Neural progenitor cell (in vitro differentiated cells): ENCODE measurements around the gene CES2. TPM values are rescaled to one million over a fixed set of nuclear protein-coding genes. Genes with fewer than 3 reads are reported as not detected.

Experiments
- DNase-seq: peaks from one replicate; pipeline ENCODE4 v3.0.0-alpha.2; 2016; ENCODE audit warnings: low spot score
- H2AFZ ChIP-seq: fragments of 200-600 bp; sonication (generic); replicated peaks from 2 replicates; pipeline ENCODE4 v1.6.1; 2016; ENCODE audit warnings: antibody characterized with exemption
- H3F3A ChIP-seq: fragments of 200-600 bp; sonication (generic); 2 replicates; pipeline ENCODE4 v1.6.1; 2016; ENCODE audit warnings: antibody characterized with exemption, low read depth
- H3K27ac ChIP-seq: fragments of 200-600 bp; sonication (generic); 2 replicates; pipeline ENCODE4 v1.5.1; 2016; ENCODE audit warnings: mild to moderate bottlenecking
- H3K27me3 ChIP-seq: fragments of 200-600 bp; sonication (generic); 2 replicates; pipeline ENCODE4 v1.6.1; 2016; ENCODE audit warnings: mild to moderate bottlenecking, moderate library complexity
- H3K36me3 ChIP-seq: fragments of 200-600 bp; sonication (generic); 2 replicates; pipeline ENCODE4 v1.5.1; 2016
- H3K4me1 ChIP-seq: fragments of 200-600 bp; sonication (generic); 2 replicates; pipeline ENCODE4 v1.6.1; 2016; ENCODE audit warnings: mixed run types
- H3K4me2 ChIP-seq: fragments of 200-600 bp; sonication (generic); 2 replicates; pipeline ENCODE4 v1.6.1; 2016
- H3K4me3 ChIP-seq: fragments of 200-600 bp; sonication (generic); 2 replicates; pipeline ENCODE4 v1.5.1; 2016
- H3K79me2 ChIP-seq: fragments of 200-600 bp; sonication (generic); 2 replicates; pipeline ENCODE4 v1.6.1; 2016; ENCODE audit warnings: low read depth
- H3K9ac ChIP-seq: fragments of 200-600 bp; sonication (generic); 2 replicates; pipeline ENCODE4 v1.6.1; 2016
- H3K9me3 ChIP-seq: fragments of 200-600 bp; sonication (generic); 2 replicates; pipeline ENCODE4 v1.5.1; 2016; ENCODE audit warnings: low read depth
- H4K20me1 ChIP-seq: fragments of 200-600 bp; sonication (generic); 2 replicates; pipeline ENCODE4 v1.6.1; 2016; ENCODE audit warnings: low read depth
- H3K27ac Mint-ChIP-seq: 3 replicates; pipeline ENCODE4 v1.8.0; 2021; ENCODE audit warnings: mixed read lengths
- H3K27me3 Mint-ChIP-seq: 2 replicates; pipeline ENCODE4 v1.8.0; 2022; ENCODE audit warnings: low read depth, mild to moderate bottlenecking, inconsistent platforms, moderate library complexity, mixed read lengths; ENCODE audit not compliant: insufficient read depth
- H3K36me3 Mint-ChIP-seq: 3 replicates; pipeline ENCODE4 v1.8.0; 2021; ENCODE audit warnings: mixed read lengths
- H3K4me1 Mint-ChIP-seq: 3 replicates; pipeline ENCODE4 v1.8.0; 2021; ENCODE audit warnings: mixed read lengths
- H3K4me3 Mint-ChIP-seq: 3 replicates; pipeline ENCODE4 v1.8.0; 2021; ENCODE audit warnings: mild to moderate bottlenecking, moderate library complexity, mixed read lengths
- H3K9me3 Mint-ChIP-seq: 3 replicates; pipeline ENCODE4 v1.8.0; 2020; ENCODE audit warnings: mixed read lengths
- CTCF ChIP-seq: fragments of 200-600 bp; sonication (generic); IDR thresholded peaks from 2 replicates; pipeline ENCODE4 v1.5.1; 2017; ENCODE audit warnings: antibody characterized with exemption, mild to moderate bottlenecking
- EZH2 ChIP-seq: fragments of 200-600 bp; sonication (generic); IDR thresholded peaks from 2 replicates; pipeline ENCODE4 v1.6.1; 2017; ENCODE audit warnings: antibody characterized with exemption, mild to moderate bottlenecking, moderate library complexity
- EZH2phosphoT487 ChIP-seq: fragments of 200-600 bp; sonication (generic); IDR thresholded peaks from 2 replicates; pipeline ENCODE4 v1.6.1; 2017; ENCODE audit warnings: antibody characterized with exemption
- total RNA-seq: library from RNA; depleted of rRNA; stranded (reverse); fragments of >200 nt; gene quantifications from 2 replicates; pipeline ENCODE4 v1.2.3, GENCODE V29; 2015; ENCODE audit warnings: low replicate concordance

CES2 gene
- total RNA-seq, 1 donor from 2014 or later, result 11.1 TPM

- no peak overlapping the region for H3K27ac ChIP-seq
- Mint-ChIP-seq H3K4me3 (no peak overlapping the region), H3K27ac (no peak overlapping the region), H3K27me3 (peaks cover 18% of the 10 kb centered on the region), H3K9me3 (no peaks in the 10 kb centered on the region), H3K36me3 (no peaks in the 10 kb centered on the region), H3K4me1 (peaks cover 26% of the 10 kb centered on the region)
- no peak for DNase-seq
- no peak overlapping the region for H3K4me3 ChIP-seq
- H3K36me3 ChIP-seq, result no peaks in the 10 kb centered on the region
- H3K27me3 ChIP-seq, result peaks cover 1% of the 10 kb centered on the region
- no peaks in the 10 kb centered on the region for H3F3A ChIP-seq
- TF ChIP-seq EZH2 (no peak), CTCF (no peak)
- no peak overlapping the region for H2AFZ ChIP-seq
- H3K9ac ChIP-seq, result no peak overlapping the region
- H3K4me1 ChIP-seq, result no peaks in the 10 kb centered on the region
- no peaks in the 10 kb centered on the region for H3K79me2 ChIP-seq
- no peak overlapping the region for H3K4me2 ChIP-seq
- H4K20me1 ChIP-seq, result no peaks in the 10 kb centered on the region
- no peaks in the 10 kb centered on the region for H3K9me3 ChIP-seq
These were observed 24.2 kb upstream of the CES2 start for GRCh38 chr16:66911112-66911511.

GRCh38 chr16:66911801-66912200 is 23.5 kb upstream of the CES2 start:
- Histone ChIP-seq H3K4me3 (no peak overlapping the region), H3K27ac (no peak overlapping the region), H2AFZ (no peak overlapping the region), H3K4me1 (no peaks in the 10 kb centered on the region), H3F3A (no peaks in the 10 kb centered on the region), H3K27me3 (peaks cover 3% of the 10 kb centered on the region), H3K9ac (no peak overlapping the region), H3K36me3 (no peaks in the 10 kb centered on the region), H3K79me2 (no peaks in the 10 kb centered on the region), H3K9me3 (no peaks in the 10 kb centered on the region), H4K20me1 (no peaks in the 10 kb centered on the region), H3K4me2 (no peak overlapping the region)
- Mint-ChIP-seq H3K27ac (peak overlapping the region; percentile 83), H3K9me3 (no peaks in the 10 kb centered on the region), H3K36me3 (no peaks in the 10 kb centered on the region), H3K4me3 (no peak overlapping the region), H3K4me1 (peaks cover 21% of the 10 kb centered on the region), H3K27me3 (peaks cover 18% of the 10 kb centered on the region)
- TF ChIP-seq EZH2 (no peak), CTCF (no peak), EZH2phosphoT487 (no peak)
- no peak for DNase-seq

- Histone ChIP-seq H3K4me2 (no peak overlapping the region), H3K27ac (no peak overlapping the region), H2AFZ (no peak overlapping the region), H3K4me3 (no peak overlapping the region), H3F3A (no peaks in the 10 kb centered on the region), H3K9me3 (no peaks in the 10 kb centered on the region), H3K79me2 (no peaks in the 10 kb centered on the region), H3K36me3 (no peaks in the 10 kb centered on the region), H4K20me1 (no peaks in the 10 kb centered on the region), H3K9ac (no peak overlapping the region), H3K27me3 (peaks cover 3% of the 10 kb centered on the region), H3K4me1 (no peaks in the 10 kb centered on the region)
- no peaks in the 10 kb centered on the region for H3K36me3 Mint-ChIP-seq
- DNase-seq, result no peak
- H3K4me3 Mint-ChIP-seq, result peak overlapping the region; percentile 60
- TF ChIP-seq EZH2phosphoT487, result no peak
- TF ChIP-seq EZH2, result no peak
- no peak for TF ChIP-seq CTCF
- peaks cover 18% of the 10 kb centered on the region for H3K27me3 Mint-ChIP-seq
- H3K9me3 Mint-ChIP-seq, result no peaks in the 10 kb centered on the region
- H3K27ac Mint-ChIP-seq, result no peak overlapping the region
- H3K4me1 Mint-ChIP-seq, result peaks cover 21% of the 10 kb centered on the region
These were observed 22.2 kb upstream of the CES2 start for GRCh38 chr16:66913081-66913480.
